SK-N-SH treated with all-trans-retinoic acid at 6 μM for 48 hours (cell line): ENCODE results near the gene ODC1.

Experiments
- ATAC-seq: fragments of 200-7000 bp; cut with Tn5 transposase; 3 replicates; pipeline ENCODE4 v1.9.1; 2020; ENCODE audit warnings: mild to moderate bottlenecking, moderate library complexity
- ARNTL ChIP-seq: fragments of 450-650 bp; formaldehyde crosslinking; IDR thresholded peaks from 2 replicates; pipeline ENCODE4 v1.5.0; 2020; ENCODE audit warnings: low read depth, mild to moderate bottlenecking, moderate library complexity, borderline replicate concordance
- BACH2 ChIP-seq: fragments of 250-450 bp; sonication (Bioruptor Pico); IDR thresholded peaks from 2 replicates; pipeline ENCODE4 v1.9.0; 2021; ENCODE audit warnings: mild to moderate bottlenecking, borderline replicate concordance
- CSDC2 ChIP-seq: fragments of 250-450 bp; sonication (Bioruptor Pico); IDR thresholded peaks from 2 replicates; pipeline ENCODE4 v1.5.0; 2020; ENCODE audit warnings: mild to moderate bottlenecking, moderate library complexity
- CSRNP3 ChIP-seq: fragments of 250-450 bp; sonication (Bioruptor Pico); IDR thresholded peaks from 2 replicates; pipeline ENCODE4 v1.5.1; 2021; ENCODE audit warnings: mild to moderate bottlenecking, moderate library complexity
- ESRRG ChIP-seq: fragments of 250-450 bp; sonication (Bioruptor Pico); IDR thresholded peaks from 2 replicates; pipeline ENCODE4 v1.6.1; 2021; ENCODE audit warnings: mild to moderate bottlenecking
- GLIS3 ChIP-seq: fragments of 250-450 bp; sonication (Bioruptor Pico); IDR thresholded peaks from 2 replicates; pipeline ENCODE4 v1.5.0; 2020; ENCODE audit warnings: mild to moderate bottlenecking, moderate library complexity
- ISL1 ChIP-seq: fragments of 250-450 bp; sonication (Bioruptor Pico); IDR thresholded peaks from 2 replicates; pipeline ENCODE4 v2.1.2; 2022; ENCODE audit warnings: mild to moderate bottlenecking, moderate library complexity
- OSR1 ChIP-seq: fragments of 250-450 bp; sonication (Bioruptor Pico); IDR thresholded peaks from 2 replicates; pipeline ENCODE4 v1.8.0; 2022; ENCODE audit warnings: moderate library complexity, mild to moderate bottlenecking, inconsistent platforms
- PATZ1 ChIP-seq: fragments of 250-450 bp; sonication (Bioruptor Pico); IDR thresholded peaks from 2 replicates; pipeline ENCODE4 v1.8.0; 2020; ENCODE audit warnings: mild to moderate bottlenecking, moderate library complexity, borderline replicate concordance
- POU6F1 ChIP-seq: fragments of 250-450 bp; sonication (Bioruptor Pico); IDR thresholded peaks from 2 replicates; pipeline ENCODE4 v1.8.0; 2021; ENCODE audit warnings: low read depth, mild to moderate bottlenecking, moderate library complexity, borderline replicate concordance
- PPARA ChIP-seq: fragments of 250-450 bp; sonication (Bioruptor Pico); IDR thresholded peaks from 2 replicates; pipeline ENCODE4 v1.5.0; 2020; ENCODE audit warnings: mild to moderate bottlenecking, borderline replicate concordance
- RARB ChIP-seq: fragments of 250-450 bp; sonication (Bioruptor Pico); IDR thresholded peaks from 2 replicates; pipeline ENCODE4 v1.8.0; 2021; ENCODE audit warnings: mild to moderate bottlenecking, moderate library complexity
- SNAI2 ChIP-seq: fragments of 250-450 bp; sonication (Bioruptor Pico); IDR thresholded peaks from 2 replicates; pipeline ENCODE4 v1.5.0; 2020; ENCODE audit warnings: mild to moderate bottlenecking, moderate library complexity
- TOX ChIP-seq: fragments of 250-450 bp; sonication (Bioruptor Pico); IDR thresholded peaks from 2 replicates; pipeline ENCODE4 v1.8.0; 2021; ENCODE audit warnings: mild to moderate bottlenecking, moderate library complexity, borderline replicate concordance
- TSHZ2 ChIP-seq: fragments of 250-450 bp; sonication (Bioruptor Pico); IDR thresholded peaks from 2 replicates; pipeline ENCODE4 v1.5.0; 2020; ENCODE audit warnings: mild to moderate bottlenecking, moderate library complexity
- ZFP3 ChIP-seq: fragments of 250-450 bp; sonication (Bioruptor Pico); IDR thresholded peaks from 2 replicates; pipeline ENCODE4 v1.5.0; 2020; ENCODE audit warnings: mild to moderate bottlenecking, moderate library complexity
- ZFP30 ChIP-seq: fragments of 450-650 bp; formaldehyde crosslinking; IDR thresholded peaks from 2 replicates; pipeline ENCODE4 v1.5.0; 2022; ENCODE audit warnings: mild to moderate bottlenecking, moderate library complexity
- ZNF565 ChIP-seq: fragments of 450-650 bp; formaldehyde crosslinking; conservative IDR thresholded peaks from 2 replicates; pipeline ENCODE4 v1.5.0; 2020; ENCODE audit warnings: low read depth, mild to moderate bottlenecking, moderate library complexity
- ZNF70 ChIP-seq: fragments of 450-650 bp; formaldehyde crosslinking; IDR thresholded peaks from 2 replicates; pipeline ENCODE4 v1.5.0; 2020; ENCODE audit warnings: mild to moderate bottlenecking, moderate library complexity

ODC1 gene

GRCh38 chr2:10440736-10441135, 7.4 kb downstream of the ODC1 start:
- TF ChIP-seq ZNF70 (CRISPR knock-in tag) (no peak), POU6F1 (CRISPR knock-in tag) (no peak), PATZ1 (no peak), ARNTL (no peak), ESRRG (no peak), ZFP30 (CRISPR knock-in tag) (no peak), CSRNP3 (no peak), ZFP3 (no peak), ZNF565 (CRISPR knock-in tag) (no peak), ISL1 (CRISPR knock-in tag) (no peak), CSDC2 (no peak), OSR1 (CRISPR knock-in tag) (no peak), PPARA (CRISPR knock-in tag) (no peak)
- TF ChIP-seq, all 23 proteins: peak for 0
- no peak for ATAC-seq

GRCh38 chr2:10439971-10440370, 8.2 kb downstream of the ODC1 start:
- no peak for ATAC-seq
- TF ChIP-seq ARNTL, result no peak
- TF ChIP-seq ZFP3, result no peak
- no peak for TF ChIP-seq TOX (CRISPR knock-in tag)
- no peak for TF ChIP-seq ISL1 (CRISPR knock-in tag)
- no peak for TF ChIP-seq CSRNP3
- no peak for TF ChIP-seq ZFP30 (CRISPR knock-in tag)
- TF ChIP-seq RARB (CRISPR knock-in tag), result no peak
- no peak for TF ChIP-seq GLIS3 (CRISPR knock-in tag)
- TF ChIP-seq BACH2 (CRISPR knock-in tag), result no peak

GRCh38 chr2:10439185-10439879, 8.8 kb downstream of the ODC1 start:
- peak; percentile 3; the same call in 1 of the 2 replicates for TF ChIP-seq ESRRG
- TF ChIP-seq SNAI2 (CRISPR knock-in tag), result no peak
- no peak; the same call in 2 of the 3 replicates for ATAC-seq

- TF ChIP-seq ISL1 (CRISPR knock-in tag) (no peak), GLIS3 (CRISPR knock-in tag) (0 out of 2 replicates have a peak, but pooled peaks have one; percentile 3), PATZ1 (no peak), ESRRG (no peak), TSHZ2 (CRISPR knock-in tag) (no peak)
- ATAC-seq, result no peak
Observed at GRCh38 chr2:10438688-10439087, 9.4 kb downstream of the ODC1 start.
